HL-60 (cell line): Measurements from ENCODE around the gene KANSL3.

Experiments
- DNase-seq, 2 experiments: peaks; one replicate each; pipeline ENCODE4 v3.0.0-alpha.2; 2010 to 2020; ENCODE audit warnings: low read depth in 1 of 2, low spot score in 1 of 2
- H3K27ac ChIP-seq: fragments of 250-450 bp; sonication (Bioruptor Pico); replicated peaks from 2 replicates; pipeline ENCODE4 v1.5.1; 2020; ENCODE audit warnings: mild to moderate bottlenecking, moderate library complexity
- H3K27me3 ChIP-seq: fragments of 250-450 bp; sonication (Bioruptor Pico); 2 replicates; pipeline ENCODE4 v1.5.1; 2021; ENCODE audit warnings: mild to moderate bottlenecking, moderate library complexity; ENCODE audit not compliant: insufficient read depth, poor library complexity, severe bottlenecking
- H3K4me3 ChIP-seq: replicated peaks from 2 replicates; pipeline ENCODE4 v1.5.1; 2011; ENCODE audit warnings: mild to moderate bottlenecking, control low read depth, low read length; ENCODE audit not compliant: insufficient read depth
- CTCF ChIP-seq: IDR thresholded peaks from one replicate; pipeline ENCODE4 v1.5.1; 2011; ENCODE audit warnings: low read length, control low read depth, inconsistent platforms; ENCODE audit not compliant: insufficient read depth
- GABPA ChIP-seq: IDR thresholded peaks from 2 replicates; pipeline ENCODE4 v1.6.1; 2012; ENCODE audit warnings: low read depth
- POLR2AphosphoS5 ChIP-seq: IDR thresholded peaks from 2 replicates; pipeline ENCODE4 v1.6.1; 2012; ENCODE audit warnings: low read depth
- REST ChIP-seq: IDR thresholded peaks from 2 replicates; pipeline ENCODE4 v1.6.1; 2012; ENCODE audit warnings: low read depth; ENCODE audit not compliant: insufficient replicate concordance
- SPI1 ChIP-seq: IDR thresholded peaks from 2 replicates; pipeline ENCODE4 v1.6.1; 2012; ENCODE audit warnings: low read depth, mild to moderate bottlenecking, borderline replicate concordance

KANSL3 gene

GRCh38 chr2:96549466-96549785, 88.7 kb downstream of the KANSL3 start:
- Histone ChIP-seq H3K27me3 (no peaks in the 10 kb centered on the region), H3K27ac (no peak overlapping the region), H3K4me3 (no peak overlapping the region)
- no peak for TF ChIP-seq SPI1
- TF ChIP-seq POLR2AphosphoS5 = no peak
- TF ChIP-seq GABPA = no peak
- no peak for TF ChIP-seq CTCF
- TF ChIP-seq REST = no peak
- no peak for DNase-seq

GRCh38 chr2:96548558-96549465, 89.3 kb downstream of the KANSL3 start:
- Histone ChIP-seq H3K27ac (no peak overlapping the region), H3K27me3 (no peaks in the 10 kb centered on the region), H3K4me3 (no peak overlapping the region)
- no peak for DNase-seq
- TF ChIP-seq SPI1 = no peak

GRCh38 chr2:96547731-96548171, 90.4 kb downstream of the KANSL3 start:
- no peak overlapping the region for H3K27ac ChIP-seq
- no peak overlapping the region for H3K4me3 ChIP-seq
- no peak for DNase-seq
- TF ChIP-seq POLR2AphosphoS5 (no peak), GABPA (no peak), SPI1 (no peak), CTCF (no peak), REST (no peak)
- no peaks in the 10 kb centered on the region for H3K27me3 ChIP-seq

- Histone ChIP-seq H3K27ac (no peak overlapping the region), H3K27me3 (no peaks in the 10 kb centered on the region), H3K4me3 (no peak overlapping the region)
- DNase-seq = no peak
- TF ChIP-seq GABPA = no peak
- no peak for TF ChIP-seq POLR2AphosphoS5
- TF ChIP-seq CTCF = no peak
- no peak for TF ChIP-seq REST
- TF ChIP-seq SPI1 = no peak
These were observed 90.9 kb downstream of the KANSL3 start for GRCh38 chr2:96547203-96547641.
